Stimulated activated CD8-positive, alpha-beta memory T cell treated with anti-CD3 and anti-CD28 coated beads, Interleukin-7, amount 100 ng/mL, for 4 hours (primary cell): ENCODE results near the gene STX1A.

Experiments
- DNase-seq, 2 donors: peaks; one replicate each; pipeline ENCODE4 v3.0.0-alpha.2; 2020; ENCODE audit warnings: low read depth in 2 of 2

Gene STX1A

GRCh38 chr7:73707045-73707631, 12.3 kb downstream of the STX1A start:
- DNase-seq = no peak

GRCh38 chr7:73706126-73707044, 13.1 kb downstream of the STX1A start:
- DNase-seq = no peak

- DNase-seq = no peak
Observed at GRCh38 chr7:73705551-73705920, 13.9 kb downstream of the STX1A start.

- no peak for DNase-seq
Observed at GRCh38 chr7:73704640-73705550, 14.6 kb downstream of the STX1A start.

GRCh38 chr7:73703757-73704639, 15.5 kb downstream of the STX1A start:
- DNase-seq = no peak

GRCh38 chr7:73703225-73703624, 16.2 kb downstream of the STX1A start:
- no peak for DNase-seq

GRCh38 chr7:73702665-73703064, 16.8 kb downstream of the STX1A start:
- DNase-seq = no peak

- no peak for DNase-seq
Observed at GRCh38 chr7:73702226-73702625, 17.2 kb downstream of the STX1A start.

GRCh38 chr7:73701357-73701995, 18.0 kb downstream of the STX1A start:
- DNase-seq = no peak

- DNase-seq = no peak
Observed at GRCh38 chr7:73700581-73701134, 18.8 kb downstream of the STX1A start.

GRCh38 chr7:73700069-73700423, 19.4 kb downstream of the STX1A start:
- DNase-seq = no peak

GRCh38 chr7:73699370-73700068, 19.9 kb downstream of the STX1A start:
- no peak for DNase-seq

GRCh38 chr7:73698410-73698809, 21.1 kb downstream of the STX1A start:
- DNase-seq = no peak

GRCh38 chr7:73696372-73696771, 23.1 kb downstream of the STX1A start:
- no peak for DNase-seq

- DNase-seq = no peak
Observed at GRCh38 chr7:73690646-73691045, 28.8 kb downstream of the STX1A start.

- no peak for DNase-seq
Observed at GRCh38 chr7:73688288-73688687, 31.2 kb downstream of the STX1A start.

GRCh38 chr7:73685311-73685710, 34.2 kb downstream of the STX1A start:
- DNase-seq = no peak

GRCh38 chr7:73683788-73684693, 35.4 kb downstream of the STX1A start:
- no peak for DNase-seq
